ENCODE data around the gene HES5. TPM values are rescaled to one million over a fixed set of nuclear protein-coding genes. Genes with fewer than 3 reads are reported as not detected.

The HES5 gene
- total RNA-seq, 1 experiment from 2014 or later = 0.84 TPM

DNA sequence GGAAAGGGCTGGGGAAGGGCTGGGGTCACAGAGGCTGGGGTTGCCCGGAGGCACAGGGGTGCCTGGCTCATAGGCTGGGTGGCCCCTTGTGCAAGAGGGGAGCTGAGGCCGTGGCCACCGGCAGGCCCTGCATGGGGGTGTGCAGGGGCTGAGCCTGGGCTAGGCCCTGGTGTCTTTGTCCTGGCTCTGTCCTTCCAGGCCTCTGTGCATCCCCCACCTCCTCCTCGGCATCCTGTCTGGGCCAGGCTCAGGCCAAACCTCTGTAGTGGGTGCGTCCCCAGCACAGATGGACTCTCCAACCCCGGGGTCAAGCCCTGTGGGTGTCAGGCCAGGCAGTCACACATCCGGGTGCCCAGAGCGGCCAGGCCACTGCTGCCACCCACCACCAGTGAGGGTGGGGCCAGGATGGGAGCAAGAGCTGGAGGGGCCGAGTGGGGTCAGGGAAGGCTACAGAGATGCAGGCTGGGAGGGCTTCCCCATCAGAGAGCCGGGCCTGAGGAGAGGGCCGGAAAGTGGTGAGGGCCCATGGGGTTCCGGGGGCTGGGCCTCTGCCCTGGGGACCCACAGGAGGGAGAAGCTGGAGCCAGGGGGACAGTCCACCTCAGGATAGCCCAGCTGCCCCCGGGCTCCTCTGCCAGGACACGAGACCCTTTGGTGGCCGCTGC, 23.0 kb downstream of the HES5 start:
- no peak for DNase-seq
- Histone ChIP-seq H3K4me2 (ENCODE audit: low read length) (no peak overlapping the region), H3K9me2 (replicated peaks; ENCODE audit: low read length) (no peaks in the 10 kb centered on the region), H2AFZ (ENCODE audit: low read length) (no peak overlapping the region), H3K4me1 (ENCODE audit: insufficient read depth, low read length) (no peaks in the 10 kb centered on the region), H3K9me3 (ENCODE audit: low read length) (no peaks in the 10 kb centered on the region), H3K36me3 (ENCODE audit: low read depth, low read length) (peaks cover 41% of the 10 kb centered on the region; the same call in 1 of the 2 replicates), H3K27ac (ENCODE audit: low read length) (no peak overlapping the region), H3K9ac (ENCODE audit: low read length) (no peak overlapping the region), H3K79me2 (ENCODE audit: low read length) (no peaks in the 10 kb centered on the region), H3K4me3 (ENCODE audit: low read length) (no peak overlapping the region), H4K20me1 (ENCODE audit: low read length) (no peaks in the 10 kb centered on the region), H3K27me3 (ENCODE audit: low read length) (no peaks in the 10 kb centered on the region), H3F3A (ENCODE audit: low read length, unreplicated experiment) (no peaks in the 10 kb centered on the region)
- CTCF ChIA-PET = no interaction called here
- TF ChIP-seq, protein P1, sequence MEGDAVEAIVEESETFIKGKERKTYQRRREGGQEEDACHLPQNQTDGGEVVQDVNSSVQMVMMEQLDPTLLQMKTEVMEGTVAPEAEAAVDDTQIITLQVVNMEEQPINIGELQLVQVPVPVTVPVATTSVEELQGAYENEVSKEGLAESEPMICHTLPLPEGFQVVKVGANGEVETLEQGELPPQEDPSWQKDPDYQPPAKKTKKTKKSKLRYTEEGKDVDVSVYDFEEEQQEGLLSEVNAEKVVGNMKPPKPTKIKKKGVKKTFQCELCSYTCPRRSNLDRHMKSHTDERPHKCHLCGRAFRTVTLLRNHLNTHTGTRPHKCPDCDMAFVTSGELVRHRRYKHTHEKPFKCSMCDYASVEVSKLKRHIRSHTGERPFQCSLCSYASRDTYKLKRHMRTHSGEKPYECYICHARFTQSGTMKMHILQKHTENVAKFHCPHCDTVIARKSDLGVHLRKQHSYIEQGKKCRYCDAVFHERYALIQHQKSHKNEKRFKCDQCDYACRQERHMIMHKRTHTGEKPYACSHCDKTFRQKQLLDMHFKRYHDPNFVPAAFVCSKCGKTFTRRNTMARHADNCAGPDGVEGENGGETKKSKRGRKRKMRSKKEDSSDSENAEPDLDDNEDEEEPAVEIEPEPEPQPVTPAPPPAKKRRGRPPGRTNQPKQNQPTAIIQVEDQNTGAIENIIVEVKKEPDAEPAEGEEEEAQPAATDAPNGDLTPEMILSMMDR (conservative IDR thresholded peaks at IDR 0.05; ENCODE audit: low read depth, low read length) = no peak
- TF ChIP-seq EZH2phosphoT487 (IDR thresholded peaks at IDR 0.05; ENCODE audit: borderline replicate concordance, low read length) (no peak), EZH2 (IDR thresholded peaks at IDR 0.05; ENCODE audit: low read length, unreplicated experiment) (no peak)
- intact Hi-C loops (cut with micrococcal nuclease) = no loop called here
- ATAC-seq = peak; percentile 29
- BruUV-seq (replicated peaks) = TSS peak; percentile 17
- POLR2A ChIA-PET (ENCODE audit: unreplicated experiment) = interaction anchor here (0.5 kb wide), 1 partner anchor 81 kb away, joined by 3 read pairs; no protein-coding TSS in a partner anchor

DNA sequence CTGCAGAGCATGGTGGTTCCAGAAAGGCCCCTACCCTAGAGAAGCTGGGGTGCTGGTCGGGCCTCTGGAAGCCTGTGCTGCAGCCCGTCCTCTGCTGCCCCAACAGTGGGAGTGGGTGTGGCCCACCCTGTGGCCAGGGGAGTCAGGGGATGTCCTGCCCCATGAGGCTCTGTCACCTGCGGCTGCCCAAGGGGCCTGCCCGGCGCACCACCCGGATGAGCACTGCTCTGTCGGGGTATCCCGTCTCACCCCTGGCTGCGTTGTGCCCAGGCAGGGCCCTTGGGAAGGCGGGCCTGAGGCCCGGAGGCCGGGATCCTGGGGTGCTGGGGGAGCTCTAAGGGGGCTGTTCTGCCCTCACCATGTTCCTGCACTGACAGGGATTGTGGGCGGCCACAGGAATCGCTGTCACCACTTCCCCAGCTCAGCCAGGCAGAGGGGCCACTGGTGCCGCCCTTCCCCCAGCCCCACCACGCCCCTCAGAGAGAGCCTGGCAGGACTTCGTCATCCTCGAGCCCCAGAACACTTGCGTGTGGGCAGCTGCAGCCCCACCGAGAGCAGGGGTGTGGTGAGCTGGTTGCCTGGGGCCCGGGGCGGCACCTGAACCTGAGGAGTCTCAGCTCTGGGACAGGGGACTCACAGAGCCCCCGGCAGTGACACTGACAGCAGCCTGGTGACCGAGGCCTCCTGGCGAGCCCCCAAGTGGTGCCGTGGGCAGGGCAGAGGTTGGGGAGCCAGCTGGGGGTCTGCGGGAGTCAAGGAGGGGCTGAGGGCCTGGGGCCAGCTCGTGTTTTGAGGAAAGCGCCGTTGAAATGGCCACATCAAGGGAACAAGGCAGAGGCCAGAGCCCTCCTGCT, 23.8 kb downstream of the HES5 start:
- TF ChIP-seq EZH2phosphoT487 (IDR thresholded peaks at IDR 0.05; ENCODE audit: borderline replicate concordance, low read length) = no peak
- TF ChIP-seq, protein P1 (conservative IDR thresholded peaks at IDR 0.05; ENCODE audit: low read depth, low read length) = no peak
- no peak for TF ChIP-seq EZH2 (IDR thresholded peaks at IDR 0.05; ENCODE audit: low read length, unreplicated experiment)
- Histone ChIP-seq H3K9me2 (replicated peaks; ENCODE audit: low read length) (no peaks in the 10 kb centered on the region), H3K27ac (ENCODE audit: low read length) (no peak overlapping the region), H3K79me2 (ENCODE audit: low read length) (no peaks in the 10 kb centered on the region), H3K4me1 (ENCODE audit: insufficient read depth, low read length) (no peaks in the 10 kb centered on the region), H4K20me1 (ENCODE audit: low read length) (no peaks in the 10 kb centered on the region), H3K4me2 (ENCODE audit: low read length) (no peak overlapping the region), H3K9ac (ENCODE audit: low read length) (no peak overlapping the region), H2AFZ (ENCODE audit: low read length) (no peak overlapping the region), H3K36me3 (ENCODE audit: low read depth, low read length) (peaks cover 34% of the 10 kb centered on the region; the same call in 1 of the 2 replicates), H3K4me3 (ENCODE audit: low read length) (no peak overlapping the region), H3F3A (ENCODE audit: low read length, unreplicated experiment) (no peaks in the 10 kb centered on the region), H3K9me3 (ENCODE audit: low read length) (no peaks in the 10 kb centered on the region), H3K27me3 (ENCODE audit: low read length) (no peaks in the 10 kb centered on the region)
- ATAC-seq (no peak; the same call in 1 of the 2 replicates), DNase-seq (no peak)
- ChIA-PET CTCF (interaction anchor here (0.5 kb wide), 1 partner anchor 41 kb away, joined by 4 read pairs; no protein-coding TSS in a partner anchor), POLR2A (ENCODE audit: unreplicated experiment) (interaction anchor here (0.5 kb wide), 1 partner anchor 82 kb away, joined by 3 read pairs; no protein-coding TSS in a partner anchor)
- intact Hi-C loops (cut with micrococcal nuclease) = no loop called here
- no TSS peak for BruUV-seq (replicated peaks)
